Measurements from ENCODE around the gene MIGA2. TPM values are rescaled to one million over a fixed set of nuclear protein-coding genes. Genes with fewer than 3 reads are reported as not detected.
"Not testable (repeated sequence)": the region's sequence is repeated elsewhere in the genome, so short reads cannot be mapped to it uniquely, and the experiment has no call there.

The MIGA2 gene, protein sequence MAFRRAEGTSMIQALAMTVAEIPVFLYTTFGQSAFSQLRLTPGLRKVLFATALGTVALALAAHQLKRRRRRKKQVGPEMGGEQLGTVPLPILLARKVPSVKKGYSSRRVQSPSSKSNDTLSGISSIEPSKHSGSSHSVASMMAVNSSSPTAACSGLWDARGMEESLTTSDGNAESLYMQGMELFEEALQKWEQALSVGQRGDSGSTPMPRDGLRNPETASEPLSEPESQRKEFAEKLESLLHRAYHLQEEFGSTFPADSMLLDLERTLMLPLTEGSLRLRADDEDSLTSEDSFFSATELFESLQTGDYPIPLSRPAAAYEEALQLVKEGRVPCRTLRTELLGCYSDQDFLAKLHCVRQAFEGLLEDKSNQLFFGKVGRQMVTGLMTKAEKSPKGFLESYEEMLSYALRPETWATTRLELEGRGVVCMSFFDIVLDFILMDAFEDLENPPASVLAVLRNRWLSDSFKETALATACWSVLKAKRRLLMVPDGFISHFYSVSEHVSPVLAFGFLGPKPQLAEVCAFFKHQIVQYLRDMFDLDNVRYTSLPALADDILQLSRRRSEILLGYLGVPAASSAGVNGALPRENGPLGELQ
- 7.8 and 27.4 TPM in 2 replicates for total RNA-seq (2014; rRNA removed; shearing (Covaris generic))

DNA sequence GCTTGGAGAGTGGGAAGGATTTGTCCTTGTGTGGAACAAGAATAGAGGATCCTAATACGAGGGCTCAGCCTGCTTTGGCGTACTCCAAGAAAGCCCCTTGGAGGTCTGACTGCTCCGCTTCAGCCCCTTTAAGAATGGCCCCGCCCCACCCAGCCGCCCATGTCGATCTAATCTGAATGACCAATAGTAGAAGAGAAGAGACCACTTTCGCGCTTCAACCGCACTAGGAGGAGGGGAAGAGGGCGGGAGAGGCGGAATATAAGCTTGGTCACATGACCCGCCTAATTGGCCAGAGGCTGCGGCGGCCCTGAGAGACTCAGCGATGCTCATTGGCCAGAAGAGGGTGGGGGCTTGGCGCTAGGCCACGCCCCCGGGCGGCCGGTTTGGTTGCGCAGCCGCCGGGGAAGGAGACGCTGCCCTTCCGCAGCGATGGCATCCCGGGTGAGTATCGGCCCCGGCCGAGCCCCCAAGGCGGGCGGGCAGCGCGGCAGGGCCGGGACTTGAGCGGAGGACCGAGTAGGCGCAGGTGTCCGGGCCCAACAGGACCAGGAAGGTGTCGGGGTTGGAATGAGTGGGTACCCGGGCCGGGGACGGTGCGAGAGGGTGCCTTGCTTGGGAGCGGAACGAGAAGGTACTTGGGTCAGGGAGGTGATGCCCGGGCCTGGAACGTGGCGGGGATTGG, at the start of gene MIGA2:
Gene MIGA2 (plus strand): TSS at position 386 of the 682 bp plus-strand sequence. CDS start 3,969 bp downstream, outside the sequence.
- peak; percentile 100 for DNase-seq (ENCODE audit: low read depth)

DNA sequence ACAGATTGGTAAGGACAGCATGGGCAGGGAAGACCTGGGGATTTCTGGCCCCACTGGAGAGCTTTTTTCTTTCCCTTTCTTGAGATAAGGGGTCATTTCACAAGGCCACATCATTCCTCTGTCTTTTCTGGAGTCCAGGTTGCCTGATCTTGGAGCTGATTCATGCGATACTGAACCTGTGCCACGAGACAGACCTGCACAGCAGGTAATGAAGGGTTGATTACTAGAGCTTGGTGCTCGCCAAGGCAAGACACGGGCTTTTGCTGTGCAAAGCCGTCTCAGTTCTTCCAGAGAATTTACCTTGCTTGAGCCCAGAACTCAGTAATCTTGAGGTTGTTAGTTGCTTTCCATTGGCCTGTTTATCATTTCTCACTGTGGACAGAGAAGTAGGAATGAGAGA, 49.8 kb upstream of the MIGA2 start:
- DNase-seq (ENCODE audit: low read depth), result no peak

DNA sequence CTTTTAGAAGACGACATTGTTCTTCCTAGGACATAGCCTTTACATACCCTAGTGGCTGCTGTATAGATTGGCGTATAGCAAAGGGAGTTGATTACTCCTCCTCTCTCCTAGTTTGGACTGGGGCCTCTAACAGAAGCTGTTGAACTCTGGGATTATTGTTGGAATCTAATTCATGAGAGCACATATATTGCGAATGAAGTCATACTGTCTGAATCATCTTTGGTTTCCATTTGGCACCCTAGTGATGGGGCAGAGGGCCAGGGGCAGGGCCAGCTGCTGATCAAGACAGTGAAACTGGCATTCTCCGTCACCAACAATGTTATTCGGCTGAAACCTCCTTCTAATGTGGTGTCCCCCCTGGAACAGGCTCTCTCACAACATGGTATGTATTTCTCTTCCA, 48.6 kb upstream of the MIGA2 start:
- DNase-seq (ENCODE audit: low read depth), result peak; percentile 89

DNA sequence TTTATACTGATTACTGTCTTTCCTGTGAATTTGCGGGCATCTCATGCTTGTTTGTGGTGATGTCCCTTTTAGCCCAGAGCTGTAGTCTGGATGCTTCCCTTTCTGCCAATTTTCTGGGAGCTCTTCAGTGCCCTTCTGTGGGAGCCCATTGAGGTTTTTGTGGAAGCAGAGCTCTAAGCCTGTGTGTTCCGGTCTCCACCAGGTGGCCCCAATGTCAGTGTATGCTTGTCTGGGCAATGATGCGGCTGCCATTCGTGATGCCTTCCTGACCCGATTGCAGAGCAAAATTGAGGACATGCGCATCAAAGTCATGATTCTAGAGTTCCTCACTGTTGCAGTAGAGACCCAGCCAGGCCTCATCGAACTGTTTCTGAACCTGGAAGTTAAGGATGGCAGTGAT, 43.4 kb upstream of the MIGA2 start:
- DNase-seq (ENCODE audit: low read depth), result no peak

DNA sequence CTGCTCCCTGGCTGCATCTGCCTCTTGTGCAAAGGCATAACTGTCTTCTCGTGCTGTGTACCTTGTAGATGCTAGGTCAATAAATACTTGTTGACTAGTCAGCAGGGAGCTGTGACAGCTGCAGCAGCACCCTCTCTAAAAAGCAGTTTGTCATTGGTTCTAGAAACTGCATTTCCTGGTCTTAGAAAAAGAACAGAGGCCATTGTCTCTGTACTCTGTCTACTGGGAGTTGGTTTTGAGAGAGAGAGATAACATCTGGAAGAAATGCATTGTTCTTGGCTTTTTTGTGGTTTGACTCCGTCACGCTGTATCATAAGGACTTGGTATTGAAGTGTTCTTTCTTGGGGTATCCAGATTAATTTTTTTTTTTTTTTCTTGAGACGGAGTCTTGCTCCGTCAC, 40.6 kb upstream of the MIGA2 start:
- no peak for DNase-seq (ENCODE audit: low read depth)

DNA sequence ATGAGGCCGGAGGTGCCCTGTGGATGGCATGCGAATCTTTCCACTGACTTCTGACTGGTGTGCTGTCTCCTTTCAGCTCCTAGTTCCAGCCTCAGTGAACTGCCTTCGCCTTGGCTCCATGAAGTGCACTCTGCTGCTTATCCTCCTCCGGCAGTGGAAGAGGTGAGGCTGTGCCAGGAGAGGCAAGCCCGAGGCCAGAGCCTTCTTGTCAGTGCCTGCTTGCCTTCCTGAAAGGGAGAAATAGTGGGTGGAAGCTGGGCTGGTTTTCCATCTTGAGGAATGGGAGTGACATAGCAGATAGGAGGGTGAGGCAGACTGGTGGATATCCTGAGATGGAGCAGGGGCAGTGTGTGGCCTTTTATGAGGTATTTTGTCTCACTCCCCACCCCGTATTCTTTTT, 38.0 kb upstream of the MIGA2 start:
- DNase-seq (ENCODE audit: low read depth), result no peak

DNA sequence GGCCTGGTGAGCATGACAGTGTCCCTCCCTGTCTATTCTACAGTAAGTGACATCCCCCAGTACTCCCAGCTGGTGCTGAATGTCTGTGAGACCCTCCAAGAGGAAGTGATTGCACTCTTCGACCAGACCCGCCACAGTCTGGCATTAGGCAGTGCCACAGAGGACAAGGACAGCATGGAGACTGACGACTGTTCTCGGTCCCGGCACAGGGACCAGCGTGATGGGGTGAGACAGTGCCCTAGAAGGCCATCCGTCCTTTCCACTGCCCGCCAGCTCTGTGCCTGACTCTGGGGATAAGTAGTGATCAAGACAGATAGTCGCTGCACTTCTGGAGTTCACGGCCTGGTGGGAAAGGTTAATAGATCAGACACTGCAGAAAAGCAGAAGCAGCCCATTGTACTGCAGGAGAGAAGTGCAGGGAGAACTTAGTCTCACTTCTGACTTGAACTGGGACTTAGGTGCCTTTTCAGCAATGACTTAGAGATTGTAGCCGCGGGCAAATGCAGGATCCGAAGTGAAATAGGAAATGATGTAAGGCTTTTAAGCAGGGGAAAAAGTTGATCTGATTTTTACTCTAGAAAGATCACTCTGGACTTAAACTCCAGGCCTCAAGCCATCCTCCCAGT, 36.7 kb upstream of the MIGA2 start:
- DNase-seq (ENCODE audit: low read depth), result no peak

DNA sequence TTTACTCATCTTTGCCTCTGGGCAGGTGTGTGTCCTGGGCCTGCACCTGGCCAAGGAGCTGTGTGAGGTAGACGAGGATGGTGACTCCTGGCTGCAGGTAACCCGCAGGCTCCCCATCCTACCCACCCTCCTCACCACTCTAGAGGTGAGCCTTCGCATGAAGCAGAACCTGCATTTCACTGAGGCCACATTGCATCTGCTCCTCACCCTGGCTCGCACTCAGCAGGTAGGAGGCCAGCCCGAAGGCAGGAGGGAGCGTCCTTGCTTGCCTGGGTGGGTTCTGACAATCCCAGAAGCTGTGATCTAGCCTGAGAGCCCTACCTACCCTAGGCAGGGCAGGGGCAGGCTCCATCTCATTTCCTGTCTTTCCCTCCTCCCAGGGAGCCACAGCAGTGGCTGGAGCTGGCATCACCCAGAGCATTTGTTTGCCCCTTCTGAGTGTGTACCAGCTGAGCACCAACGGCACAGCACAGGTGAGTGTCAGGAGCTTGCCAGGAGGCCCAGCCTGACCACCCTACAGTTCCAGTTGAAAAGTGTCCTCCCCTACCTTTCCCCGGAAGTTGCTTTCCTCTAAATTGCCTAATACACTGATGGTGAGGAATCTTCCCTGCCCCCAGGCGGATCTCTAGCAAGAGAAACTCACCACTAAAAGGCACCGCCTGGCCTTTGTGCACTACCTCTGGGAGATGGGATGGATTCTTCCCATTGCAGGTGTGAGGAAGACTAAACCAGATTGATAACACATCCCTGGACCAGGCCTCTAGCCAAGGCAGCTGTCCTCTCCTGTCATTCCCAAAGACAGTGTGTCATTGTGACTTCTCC, 34.7 kb upstream of the MIGA2 start:
- no peak for DNase-seq (ENCODE audit: low read depth)

DNA sequence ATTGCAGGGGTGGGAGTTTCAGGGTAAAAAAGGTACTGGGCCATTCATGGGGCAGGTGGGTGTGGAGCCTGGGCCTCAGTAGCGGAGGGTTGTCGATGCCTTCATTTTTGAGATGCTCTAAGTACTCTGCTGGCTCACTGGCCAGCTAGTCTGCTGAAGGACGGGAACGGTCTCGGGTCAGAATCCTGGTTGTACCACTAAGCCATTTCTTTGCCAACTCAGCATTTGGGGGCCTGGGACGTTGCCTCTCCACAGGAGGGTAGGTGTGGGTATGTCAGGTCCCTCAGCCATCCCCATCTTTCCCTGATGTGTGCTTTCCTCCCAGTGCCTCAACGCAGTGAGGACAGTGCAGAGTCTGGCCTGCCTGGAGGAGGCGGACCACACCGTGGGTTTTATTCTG, 33.4 kb upstream of the MIGA2 start:
- DNase-seq (ENCODE audit: low read depth), result no peak

DNA sequence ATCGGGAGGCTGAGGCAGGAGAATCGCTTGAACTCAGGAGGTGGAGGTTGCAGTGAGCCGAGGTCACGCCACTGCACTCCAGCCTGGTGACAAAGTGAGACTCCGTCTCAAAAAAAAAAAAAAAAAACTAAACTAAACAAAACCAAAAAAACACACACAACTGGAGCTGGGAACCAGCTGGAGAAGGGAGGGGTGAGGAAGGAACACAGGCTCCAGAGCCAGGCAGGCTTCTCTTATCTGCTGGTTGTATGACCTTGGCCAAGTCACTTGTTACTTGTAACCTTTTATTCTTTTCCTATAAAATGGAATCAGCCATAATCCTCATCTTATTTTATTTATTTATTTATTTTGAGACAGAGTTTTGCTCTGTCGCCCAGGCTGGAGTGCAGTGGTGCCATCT, 32.3 kb upstream of the MIGA2 start:
- DNase-seq (ENCODE audit: low read depth), result not testable (repeated sequence)

DNA sequence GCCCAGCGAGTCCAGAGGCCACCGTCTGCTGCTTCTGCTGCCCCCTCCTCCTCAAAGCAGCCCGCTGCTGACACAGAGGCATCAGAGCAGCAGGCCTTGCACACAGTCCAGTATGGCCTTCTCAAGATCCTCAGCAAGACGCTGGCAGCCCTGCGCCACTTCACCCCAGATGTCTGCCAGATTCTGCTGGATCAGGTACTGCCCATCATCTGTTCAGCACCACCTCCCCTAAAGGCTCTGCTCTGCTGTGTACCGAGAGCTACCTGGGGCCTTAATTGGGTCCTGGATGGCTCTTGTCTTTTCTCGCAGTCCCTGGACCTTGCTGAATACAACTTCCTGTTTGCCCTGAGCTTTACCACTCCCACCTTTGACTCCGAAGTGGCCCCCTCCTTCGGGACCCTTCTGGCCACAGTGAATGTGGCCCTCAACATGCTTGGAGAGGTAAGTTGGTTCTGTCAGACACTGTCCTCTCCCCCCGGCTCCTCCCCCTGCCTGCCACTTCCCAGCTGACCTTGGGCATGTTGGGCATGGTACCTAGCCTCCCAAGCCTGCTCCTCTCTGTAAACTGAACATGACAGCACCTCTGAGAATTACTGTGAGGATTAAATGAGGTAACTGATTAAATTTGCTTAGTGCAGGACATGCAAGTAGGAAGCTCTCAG, 31.0 kb upstream of the MIGA2 start:
- no peak for DNase-seq (ENCODE audit: low read depth)

DNA sequence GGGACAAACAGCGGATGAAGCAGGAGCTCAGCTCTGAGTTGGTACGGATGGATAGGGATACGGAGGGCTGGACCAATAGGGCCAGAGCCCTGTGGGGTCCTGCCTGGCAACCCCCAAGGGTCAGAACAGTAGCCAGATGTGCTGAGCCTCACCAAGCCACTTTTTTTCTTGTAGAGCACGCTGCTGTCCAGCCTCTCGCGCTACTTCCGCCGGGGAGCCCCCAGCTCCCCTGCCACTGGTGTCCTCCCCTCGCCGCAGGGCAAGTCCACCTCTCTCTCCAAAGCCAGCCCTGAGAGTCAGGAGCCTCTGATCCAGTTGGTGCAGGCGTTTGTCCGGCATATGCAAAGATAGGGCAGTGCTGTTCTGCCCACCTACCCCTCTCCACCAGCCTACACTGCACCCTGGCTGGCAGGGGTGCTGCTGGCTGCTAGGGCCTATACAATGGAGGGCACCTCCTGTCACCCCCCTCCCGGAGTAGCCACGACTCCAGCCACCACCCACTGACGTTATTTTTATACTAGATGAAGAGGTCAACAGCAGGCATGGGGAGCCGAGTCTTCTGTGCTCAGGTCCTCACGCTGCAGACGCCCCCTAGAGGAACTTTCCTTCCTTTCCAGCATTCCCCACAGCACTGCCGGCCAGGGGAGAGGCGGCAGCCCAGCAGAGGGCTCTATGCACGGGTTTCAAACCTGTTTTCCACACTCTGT, 29.9 kb upstream of the MIGA2 start:
- DNase-seq (ENCODE audit: low read depth), result peak; percentile 79

DNA sequence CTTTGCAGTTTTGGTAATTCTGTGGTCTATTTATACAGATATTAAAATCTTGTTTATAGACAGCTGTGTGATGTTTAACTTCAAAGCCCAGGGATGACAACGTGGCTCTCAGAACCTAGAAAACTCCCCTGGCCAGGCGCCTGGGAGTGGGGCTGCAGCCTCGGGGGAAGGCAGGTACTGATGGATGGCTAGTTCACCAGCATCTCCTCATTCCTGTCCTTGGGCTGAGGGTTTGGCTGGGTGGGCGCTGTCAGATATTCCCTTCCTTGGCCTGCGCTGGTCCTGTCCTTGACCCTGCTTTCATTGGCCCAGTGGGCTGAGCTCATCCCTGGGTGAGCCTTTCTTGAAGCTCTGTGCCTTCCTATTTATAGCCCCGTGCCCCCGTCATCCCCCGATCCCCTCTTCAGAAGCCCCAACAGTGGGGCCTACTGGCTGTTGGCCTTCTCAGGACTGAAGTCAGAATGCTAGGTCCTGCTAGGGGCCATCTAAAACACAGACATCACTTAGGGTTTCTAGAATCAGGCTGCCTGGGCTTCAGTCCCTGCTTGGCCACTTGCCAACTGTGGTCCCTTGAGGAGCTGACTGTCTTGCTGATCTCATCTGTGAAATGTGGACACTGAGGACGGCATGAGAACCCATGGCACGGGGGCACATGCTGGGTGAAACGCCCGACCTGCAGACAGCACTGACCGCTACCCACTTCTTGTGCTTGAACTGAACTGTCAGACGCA, 29.2 kb upstream of the MIGA2 start:
- DNase-seq (ENCODE audit: low read depth), result no peak

DNA sequence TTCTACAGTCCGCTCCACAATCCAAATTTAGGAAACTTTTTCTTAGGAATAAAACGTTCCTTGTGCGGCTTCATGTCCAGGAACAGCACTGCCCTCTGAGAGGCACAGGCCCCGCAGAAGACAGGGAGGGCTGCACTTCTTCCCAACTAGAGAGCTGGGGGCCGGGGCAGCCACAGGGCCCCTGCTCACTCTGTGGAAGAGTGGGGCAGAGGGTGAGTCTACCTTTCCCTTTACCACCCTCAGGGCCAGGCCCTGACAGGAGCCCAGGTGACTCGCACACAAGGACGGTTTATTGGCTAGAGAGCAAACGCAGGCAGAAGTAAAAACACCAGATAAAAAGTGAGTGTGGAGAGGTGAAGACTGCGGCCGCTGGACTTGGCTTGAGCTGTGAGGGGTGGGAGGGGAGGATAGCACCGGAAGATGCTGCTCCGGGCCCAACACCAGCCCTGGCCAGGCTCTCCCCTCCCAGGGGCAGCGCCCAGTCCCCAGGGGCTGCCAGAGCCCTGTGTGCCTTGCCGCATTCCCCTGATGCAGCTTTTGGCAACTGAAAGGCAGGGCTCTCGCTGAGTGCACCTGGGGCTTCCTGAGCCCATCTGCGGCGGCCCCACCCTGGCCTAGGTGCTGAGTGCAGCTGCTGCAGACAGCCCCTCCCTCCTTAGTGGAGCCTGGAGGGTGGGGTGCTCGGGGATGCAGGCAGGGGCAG, 28.5 kb upstream of the MIGA2 start:
- DNase-seq (ENCODE audit: low read depth), result no peak

DNA sequence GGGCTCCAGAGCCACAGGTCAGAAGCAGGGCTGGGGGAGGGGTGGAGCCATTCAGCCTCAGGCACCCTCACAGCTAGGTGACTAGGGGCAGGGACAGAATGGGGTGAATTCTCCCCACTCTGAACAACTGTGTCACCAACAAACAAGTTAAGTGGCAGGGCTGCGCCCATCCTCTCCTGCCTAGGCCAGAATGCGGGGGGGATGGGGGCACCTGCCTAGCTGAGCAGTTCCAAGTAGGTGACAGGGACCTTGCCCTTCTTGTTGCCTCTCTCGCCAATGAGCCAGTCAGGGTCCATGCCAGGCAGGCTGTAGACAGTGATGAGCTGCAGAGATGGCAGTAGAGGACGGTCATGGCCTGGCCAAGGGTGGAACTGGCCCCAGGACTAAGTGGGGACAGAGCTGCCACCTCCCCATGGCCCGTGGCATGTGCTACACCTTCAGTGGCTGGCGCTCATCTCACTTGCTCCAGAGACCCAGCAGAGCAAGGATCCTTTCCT, 27.9 kb upstream of the MIGA2 start:
- DNase-seq (ENCODE audit: low read depth), result no peak

DNA sequence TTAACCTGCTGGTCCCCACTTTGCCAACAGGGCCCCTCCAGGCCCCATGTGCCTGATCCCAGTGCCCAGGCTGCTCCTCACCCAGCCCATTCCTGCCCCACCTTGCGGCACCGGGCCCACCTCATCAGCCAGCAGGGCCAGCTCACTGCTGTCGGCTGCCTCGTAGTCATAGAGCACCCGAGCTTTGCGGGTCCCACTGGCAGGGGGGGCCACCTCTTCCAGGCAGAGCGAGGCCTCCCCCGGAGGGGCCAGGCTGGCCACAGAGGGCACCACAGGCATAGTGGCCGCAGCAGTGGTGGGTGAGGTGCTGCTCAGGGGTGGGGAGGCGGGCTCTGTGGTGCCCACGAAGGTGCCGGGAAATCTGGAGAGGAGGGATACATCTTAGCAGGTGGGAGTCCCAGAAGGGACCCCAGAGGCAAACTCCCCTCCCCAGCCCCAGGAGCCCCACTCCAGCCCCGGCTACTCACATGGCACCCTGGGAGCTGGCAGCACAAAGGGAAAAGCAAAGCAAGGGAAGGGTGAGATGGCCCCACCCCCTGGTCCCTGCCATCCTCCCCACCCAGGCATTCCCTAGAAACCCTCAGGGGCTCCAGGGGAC, 27.3 kb upstream of the MIGA2 start:
- no peak for DNase-seq (ENCODE audit: low read depth)

DNA sequence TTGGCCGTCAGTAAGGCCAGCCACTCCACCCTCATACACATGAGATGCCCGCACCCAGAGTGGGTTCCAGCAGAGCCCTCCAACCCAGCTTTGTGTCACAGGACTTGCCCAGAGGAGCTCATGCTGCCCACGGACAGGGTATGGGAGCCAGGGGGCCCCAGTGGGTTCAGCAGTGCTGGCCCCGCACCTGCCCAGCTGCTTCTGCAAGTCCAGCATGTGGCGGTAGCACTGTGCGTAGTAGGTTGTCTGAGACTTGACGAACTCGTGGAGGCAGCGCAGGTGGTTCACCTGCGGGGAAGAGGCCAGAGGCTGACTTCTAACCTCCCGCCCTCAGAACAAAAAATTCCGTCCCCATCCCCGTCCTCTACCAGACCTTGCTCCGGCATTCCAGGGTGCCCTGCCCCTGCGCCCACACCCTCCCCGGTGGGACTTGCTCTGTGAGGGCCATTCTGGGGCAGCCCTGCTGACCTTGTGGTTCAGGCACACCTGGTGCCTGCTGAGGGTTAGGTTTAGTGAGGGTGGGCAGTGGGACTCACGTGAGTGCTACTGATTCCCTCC, 26.8 kb upstream of the MIGA2 start:
- no peak for DNase-seq (ENCODE audit: low read depth)
